ENCODE measurements around the gene TMTC1. TPM values are rescaled to one million over a fixed set of nuclear protein-coding genes. Genes with fewer than 3 reads are reported as not detected.

TMTC1 gene
- total RNA-seq, 4 donors from 2014 or later = 16.6 to 47.8 (median 25.6) TPM

DNA sequence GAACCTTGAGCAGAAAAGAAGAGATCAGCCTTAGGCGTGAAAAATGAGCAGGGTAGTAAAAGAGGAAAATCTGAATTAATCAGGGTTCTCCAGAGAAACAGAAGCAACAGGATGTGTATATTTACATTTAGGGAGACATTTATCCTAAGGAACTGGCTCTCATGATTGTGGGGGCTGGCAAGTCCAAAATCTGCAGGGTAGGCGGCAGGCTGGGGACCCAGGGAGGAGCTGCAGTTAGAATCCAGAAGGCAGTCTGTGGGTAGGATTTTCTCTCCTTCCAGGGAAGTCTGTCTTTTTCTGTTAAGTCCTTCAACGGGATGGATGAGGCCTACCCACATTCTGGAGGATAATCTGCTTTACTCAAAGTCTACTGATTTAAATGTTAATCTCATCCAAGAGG, 218.8 kb downstream of the TMTC1 start:
- intact Hi-C loops (cut with DNase I) = no loop called here
- peaks cover 4 to 8% of the 10 kb centered on the region in 2 donors for H3K4me1 ChIP-seq
- WGBS, 2 donors = 79 to 92% methylated on average over 3 of the region's 3 CpGs
- H3K4me3 ChIP-seq (replicated peaks in 1 of 3) = no peak overlapping the region
- H3K9me3 ChIP-seq = no peaks in the 10 kb centered on the region
- H3K36me3 ChIP-seq = no peaks in the 10 kb centered on the region
- no peak overlapping the region for H3K27ac ChIP-seq
- H3K27me3 ChIP-seq = no peaks in the 10 kb centered on the region
- no peak for DNase-seq
- TF ChIP-seq POLR2A (IDR thresholded peaks at IDR 0.05) = no peak
- TF ChIP-seq, protein P1, sequence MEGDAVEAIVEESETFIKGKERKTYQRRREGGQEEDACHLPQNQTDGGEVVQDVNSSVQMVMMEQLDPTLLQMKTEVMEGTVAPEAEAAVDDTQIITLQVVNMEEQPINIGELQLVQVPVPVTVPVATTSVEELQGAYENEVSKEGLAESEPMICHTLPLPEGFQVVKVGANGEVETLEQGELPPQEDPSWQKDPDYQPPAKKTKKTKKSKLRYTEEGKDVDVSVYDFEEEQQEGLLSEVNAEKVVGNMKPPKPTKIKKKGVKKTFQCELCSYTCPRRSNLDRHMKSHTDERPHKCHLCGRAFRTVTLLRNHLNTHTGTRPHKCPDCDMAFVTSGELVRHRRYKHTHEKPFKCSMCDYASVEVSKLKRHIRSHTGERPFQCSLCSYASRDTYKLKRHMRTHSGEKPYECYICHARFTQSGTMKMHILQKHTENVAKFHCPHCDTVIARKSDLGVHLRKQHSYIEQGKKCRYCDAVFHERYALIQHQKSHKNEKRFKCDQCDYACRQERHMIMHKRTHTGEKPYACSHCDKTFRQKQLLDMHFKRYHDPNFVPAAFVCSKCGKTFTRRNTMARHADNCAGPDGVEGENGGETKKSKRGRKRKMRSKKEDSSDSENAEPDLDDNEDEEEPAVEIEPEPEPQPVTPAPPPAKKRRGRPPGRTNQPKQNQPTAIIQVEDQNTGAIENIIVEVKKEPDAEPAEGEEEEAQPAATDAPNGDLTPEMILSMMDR (IDR thresholded peaks at IDR 0.05) = no peak

DNA sequence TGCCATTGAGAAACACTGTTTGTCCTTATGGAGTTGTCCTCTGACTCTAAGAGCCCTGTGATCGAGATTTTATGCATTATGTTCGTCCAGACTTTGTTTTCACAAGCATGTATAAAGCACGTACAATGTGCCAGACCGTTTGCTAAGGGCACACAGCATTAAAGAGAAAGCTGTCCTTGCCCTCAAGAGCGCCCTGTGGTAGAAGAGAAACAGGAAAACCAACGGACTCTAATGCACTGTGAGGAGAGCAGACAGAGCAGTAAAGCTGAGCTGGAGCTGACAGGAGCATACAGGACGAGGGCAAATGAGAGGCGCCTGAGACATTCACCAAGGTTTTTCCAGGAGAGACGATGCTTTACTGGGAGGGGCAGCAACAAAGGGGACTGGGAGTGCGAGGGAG, 220.1 kb downstream of the TMTC1 start:
- no peaks in the 10 kb centered on the region for H3K27me3 ChIP-seq
- no peaks in the 10 kb centered on the region for H3K36me3 ChIP-seq
- 42 to 47% methylated on average over 10 of the region's 10 CpGs for WGBS, 2 donors
- no peak overlapping the region for H3K27ac ChIP-seq
- no peak for DNase-seq
- H3K9me3 ChIP-seq = no peaks in the 10 kb centered on the region
- no peak overlapping the region for H3K4me3 ChIP-seq (replicated peaks in 1 of 3)
- peaks cover 4 to 8% of the 10 kb centered on the region in 2 donors for H3K4me1 ChIP-seq
- intact Hi-C loops (cut with DNase I) = no loop called here
- no peak for TF ChIP-seq POLR2A (IDR thresholded peaks at IDR 0.05)
- TF ChIP-seq, protein P1 (IDR thresholded peaks at IDR 0.05) = no peak

DNA sequence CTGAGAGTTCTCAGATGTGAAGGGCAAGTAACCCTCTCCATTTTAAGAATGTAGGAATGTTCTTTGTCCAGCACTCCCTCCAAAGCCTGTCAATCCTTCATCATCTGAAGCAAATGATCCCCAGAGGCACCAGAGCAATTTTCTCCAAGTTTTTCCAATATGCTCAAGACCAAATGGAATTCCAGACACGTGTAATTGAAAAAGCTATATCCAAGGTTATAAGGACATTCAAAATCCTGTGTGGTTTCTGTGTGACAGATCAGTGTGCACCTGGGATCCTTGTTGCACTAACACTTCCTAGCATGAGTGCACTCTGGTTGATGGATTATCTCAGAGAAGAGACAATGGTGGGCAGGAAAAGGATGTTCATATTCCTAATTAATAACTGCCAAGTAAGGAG, 220.7 kb downstream of the TMTC1 start:
- Histone ChIP-seq H3K27me3 (no peaks in the 10 kb centered on the region), H3K4me3 (replicated peaks in 1 of 3) (no peak overlapping the region), H3K27ac (peak overlapping the region; percentile 10 to 57 (median 56)), H3K4me1 (peaks cover 4 to 8% of the 10 kb centered on the region in 2 donors), H3K9me3 (no peaks in the 10 kb centered on the region), H3K36me3 (no peaks in the 10 kb centered on the region)
- intact Hi-C loops (cut with DNase I) = no loop called here
- no peak for DNase-seq
- no peak for TF ChIP-seq POLR2A (IDR thresholded peaks at IDR 0.05)
- TF ChIP-seq, protein P1 (IDR thresholded peaks at IDR 0.05) = no peak
- 50 to 55% methylated on average over 1 of the region's 1 CpG for WGBS, 2 donors

DNA sequence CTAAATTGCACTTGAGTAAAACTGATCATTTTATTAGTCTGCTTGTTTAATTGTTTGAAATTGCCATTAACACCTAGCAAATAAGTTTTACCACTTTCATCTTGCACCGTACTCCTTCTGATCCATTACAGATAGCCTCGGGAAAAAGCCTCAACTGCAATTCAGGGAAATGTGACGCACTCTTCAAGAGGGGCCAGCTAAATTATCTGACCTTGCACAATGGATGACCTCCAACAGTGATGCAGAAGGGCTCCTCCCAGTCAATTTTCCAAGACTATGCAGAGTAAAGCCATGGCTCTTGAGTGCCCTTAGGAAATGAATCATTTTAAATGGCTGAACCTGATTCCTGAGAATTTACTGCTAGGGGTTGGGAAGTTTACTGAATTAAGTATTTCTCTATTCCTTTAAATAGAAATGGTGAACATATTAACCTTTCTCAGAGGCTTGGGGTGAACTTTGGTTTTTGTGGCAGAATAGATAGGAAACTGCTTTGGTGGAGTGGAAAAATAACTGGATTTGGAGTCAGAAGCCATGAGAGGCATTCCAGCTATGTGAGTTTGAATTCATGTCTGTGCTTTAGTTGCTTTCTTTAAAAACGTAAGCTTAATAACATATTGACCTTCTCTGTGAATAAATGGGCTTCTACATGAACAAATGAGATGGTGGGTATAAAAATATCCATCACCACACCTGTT, 221.5 kb downstream of the TMTC1 start:
- Histone ChIP-seq H3K4me1 (peaks cover 4 to 8% of the 10 kb centered on the region in 2 donors), H3K27me3 (no peaks in the 10 kb centered on the region), H3K9me3 (no peaks in the 10 kb centered on the region), H3K4me3 (replicated peaks in 1 of 3) (no peak overlapping the region), H3K36me3 (no peaks in the 10 kb centered on the region), H3K27ac (peak overlapping the region; percentile 45 to 57 (median 56))
- DNase-seq = no peak
- intact Hi-C loops (cut with DNase I) = no loop called here
- TF ChIP-seq POLR2A (IDR thresholded peaks at IDR 0.05) = no peak
- TF ChIP-seq, protein P1 (IDR thresholded peaks at IDR 0.05) = no peak
- 44 to 51% methylated on average over 4 of the region's 4 CpGs for WGBS, 2 donors

DNA sequence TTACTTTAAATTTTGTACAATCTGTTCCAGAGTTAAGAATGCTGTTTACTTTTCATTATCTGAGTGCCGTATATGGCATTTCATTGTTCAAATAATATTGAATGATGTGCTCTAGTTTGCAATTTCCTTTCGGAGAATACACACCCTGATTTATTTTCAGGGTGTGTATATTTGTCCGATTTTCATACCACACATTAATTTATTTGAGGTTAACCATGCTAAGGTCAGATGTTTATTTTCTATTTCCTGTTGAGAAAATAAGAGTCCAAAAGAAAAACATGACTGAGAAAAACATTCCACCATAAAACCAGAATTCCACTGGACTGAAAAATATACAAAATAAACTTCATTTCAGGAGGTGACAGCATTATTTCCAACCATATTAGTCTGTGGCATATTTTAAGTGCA, 222.1 kb downstream of the TMTC1 start:
- Histone ChIP-seq H3K27ac (peak overlapping the region in 2 of 3 donors; percentile 45 to 57), H3K4me1 (peaks cover 4 to 8% of the 10 kb centered on the region in 2 donors), H3K27me3 (no peaks in the 10 kb centered on the region), H3K36me3 (no peaks in the 10 kb centered on the region), H3K4me3 (replicated peaks in 1 of 3) (no peak overlapping the region), H3K9me3 (no peaks in the 10 kb centered on the region)
- intact Hi-C loops (cut with DNase I) = no loop called here
- no peak for DNase-seq
- 65 to 71% methylated on average over 3 of the region's 3 CpGs for WGBS, 2 donors
- TF ChIP-seq, protein P1 (IDR thresholded peaks at IDR 0.05) = no peak
- no peak for TF ChIP-seq POLR2A (IDR thresholded peaks at IDR 0.05)
